ENCODE measurements around the gene COMMD1.

COMMD1 gene

GRCh38 chr2:61882850-61883249 is 22.6 kb upstream of the COMMD1 start:
- TF ChIP-seq, protein P1, sequence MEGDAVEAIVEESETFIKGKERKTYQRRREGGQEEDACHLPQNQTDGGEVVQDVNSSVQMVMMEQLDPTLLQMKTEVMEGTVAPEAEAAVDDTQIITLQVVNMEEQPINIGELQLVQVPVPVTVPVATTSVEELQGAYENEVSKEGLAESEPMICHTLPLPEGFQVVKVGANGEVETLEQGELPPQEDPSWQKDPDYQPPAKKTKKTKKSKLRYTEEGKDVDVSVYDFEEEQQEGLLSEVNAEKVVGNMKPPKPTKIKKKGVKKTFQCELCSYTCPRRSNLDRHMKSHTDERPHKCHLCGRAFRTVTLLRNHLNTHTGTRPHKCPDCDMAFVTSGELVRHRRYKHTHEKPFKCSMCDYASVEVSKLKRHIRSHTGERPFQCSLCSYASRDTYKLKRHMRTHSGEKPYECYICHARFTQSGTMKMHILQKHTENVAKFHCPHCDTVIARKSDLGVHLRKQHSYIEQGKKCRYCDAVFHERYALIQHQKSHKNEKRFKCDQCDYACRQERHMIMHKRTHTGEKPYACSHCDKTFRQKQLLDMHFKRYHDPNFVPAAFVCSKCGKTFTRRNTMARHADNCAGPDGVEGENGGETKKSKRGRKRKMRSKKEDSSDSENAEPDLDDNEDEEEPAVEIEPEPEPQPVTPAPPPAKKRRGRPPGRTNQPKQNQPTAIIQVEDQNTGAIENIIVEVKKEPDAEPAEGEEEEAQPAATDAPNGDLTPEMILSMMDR (IDR thresholded peaks at IDR 0.05; ENCODE audit: low read depth, low read length) = no peak
- no peak overlapping the region for H3K4me3 ChIP-seq (ENCODE audit: low read depth, low read length)

DNA sequence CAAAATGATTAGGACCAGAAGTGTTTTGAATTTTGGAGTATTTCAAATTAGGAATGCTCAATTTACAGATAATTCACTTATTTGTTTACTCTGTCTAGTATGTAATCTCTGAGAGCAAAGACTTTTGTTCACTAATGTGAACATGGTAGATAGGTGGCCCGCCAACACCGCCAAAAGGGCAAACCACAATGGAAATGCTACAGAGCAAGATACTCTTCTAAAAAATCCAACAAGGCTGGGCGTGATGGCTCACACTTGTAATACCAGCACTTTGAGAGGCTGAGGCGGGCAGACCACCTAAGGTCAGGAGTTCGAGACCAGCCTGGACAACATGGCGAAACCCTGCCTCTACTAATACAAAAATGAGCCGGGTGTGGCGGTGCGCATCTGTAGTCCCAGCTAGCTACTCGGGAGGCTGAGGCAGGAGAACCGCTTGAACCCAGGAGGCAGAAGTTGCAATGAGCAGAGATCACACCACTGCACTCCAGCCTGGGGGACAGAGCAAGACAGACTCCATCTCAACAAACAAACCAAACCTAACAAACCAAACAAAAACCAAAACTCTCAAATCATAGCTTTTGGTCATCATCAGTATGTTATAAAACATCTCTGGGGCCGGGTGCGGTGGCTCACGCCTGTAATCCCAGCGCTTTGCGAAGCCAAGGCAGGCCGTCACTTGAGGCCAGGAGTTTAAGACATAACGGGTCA is 19.4 kb upstream of the COMMD1 start:
- TF ChIP-seq, protein P1 (IDR thresholded peaks at IDR 0.05; ENCODE audit: low read depth, low read length) = no peak
- no peak overlapping the region for H3K4me3 ChIP-seq (ENCODE audit: low read depth, low read length)

DNA sequence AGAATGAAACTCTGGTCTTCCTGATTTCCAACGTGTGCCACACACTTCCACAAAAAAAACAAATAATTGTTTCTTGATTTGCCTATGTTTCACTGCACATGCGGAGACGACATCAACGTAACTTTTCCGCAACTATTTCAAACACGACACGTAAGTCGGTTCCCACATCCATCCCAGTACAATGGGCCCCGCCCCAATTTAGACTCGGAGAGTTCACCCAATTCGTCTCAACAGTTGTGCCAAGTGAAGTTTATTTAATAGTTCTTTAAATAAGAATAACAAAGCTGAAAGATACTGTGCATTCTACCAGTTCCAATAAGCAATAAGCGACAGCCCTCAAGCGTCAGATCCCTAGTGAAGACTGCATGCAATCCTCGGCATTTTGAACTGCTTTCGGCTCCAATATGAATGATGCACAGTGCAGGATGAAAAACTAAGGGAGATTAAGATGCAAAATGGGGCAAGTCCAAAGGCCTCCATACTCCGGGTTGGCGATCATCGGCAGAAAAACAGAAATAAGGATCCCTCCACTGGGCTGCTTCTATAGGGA is 17.7 kb upstream of the COMMD1 start:
- TF ChIP-seq, protein P1 (IDR thresholded peaks at IDR 0.05; ENCODE audit: low read depth, low read length) = no peak
- H3K4me3 ChIP-seq (ENCODE audit: low read depth, low read length) = peak overlapping the region; percentile 84

- TF ChIP-seq, protein P1 (IDR thresholded peaks at IDR 0.05; ENCODE audit: low read depth, low read length) = no peak
- H3K4me3 ChIP-seq (ENCODE audit: low read depth, low read length) = peak within 1 kb of the TSS; percentile 84
Measured at GRCh38 chr2:61888267-61889055, 17.0 kb upstream of the COMMD1 start, which contains the start of gene CCT4. CCT4 (minus strand) TSS chr2:61888656; CDS start chr2:61888507, 149 bp downstream.

- TF ChIP-seq, protein P1 (IDR thresholded peaks at IDR 0.05; ENCODE audit: low read depth, low read length) = peak; percentile 36; the same call in 1 of the 2 replicates
- no peak overlapping the region for H3K4me3 ChIP-seq (ENCODE audit: low read depth, low read length)
Measured at GRCh38 chr2:61898810-61899209, 6.7 kb upstream of the COMMD1 start.

- H3K4me3 ChIP-seq (ENCODE audit: low read depth, low read length) = no peak overlapping the region
- TF ChIP-seq, protein P1 (IDR thresholded peaks at IDR 0.05; ENCODE audit: low read depth, low read length) = no peak
Measured at GRCh38 chr2:61900281-61900680, 5.2 kb upstream of the COMMD1 start.

GRCh38 chr2:61906186-61906470 is 654 bp downstream of the COMMD1 start:
- TF ChIP-seq, protein P1 (IDR thresholded peaks at IDR 0.05; ENCODE audit: low read depth, low read length) = no peak
- H3K4me3 ChIP-seq (ENCODE audit: low read depth, low read length) = peak overlapping the region; percentile 98
